Caco-2 (cell line): ENCODE measurements around the gene LRRC8C. TPM values are rescaled to one million over a fixed set of nuclear protein-coding genes. Genes with fewer than 3 reads are reported as not detected.

ENCODE experiments used
- BruUV-seq: library from RNA; stranded (reverse); fragments of 400-500 nt; replicated peaks from 2 replicates; lab custom pipeline; 2021; lab: Mats Ljungman, UMichigan
- CTCF ChIA-PET: fragments of 300-600 bp; sonication (Branson Sonifier 250); formaldehyde crosslinking; loops from one replicate; lab custom pipeline; 2022; ENCODE audit warnings: antibody characterized with exemption; lab: Charles Lee
- POLR2A ChIA-PET: fragments of 300-600 bp; sonication (Branson Sonifier 250); formaldehyde crosslinking; loops from one replicate; lab custom pipeline; 2022; ENCODE audit warnings: antibody characterized with exemption; lab: Charles Lee
- DNase-seq, 2 experiments: peaks; one replicate each; pipeline versions ENCODE4 v3.0.0 to v3.0.0-alpha.2; 2020 to 2022
- H3K27me3 ChIP-seq: replicated peaks from 2 replicates; pipeline ENCODE4 v1.6.0; 2011; ENCODE audit warnings: low read length; ENCODE audit not compliant: control insufficient read depth, insufficient read depth
- H3K36me3 ChIP-seq: 2 replicates; pipeline ENCODE4 v1.5.1; 2011; ENCODE audit warnings: low read length; ENCODE audit not compliant: control insufficient read depth, insufficient read depth
- H3K4me1 ChIP-seq: fragments of 250-450 bp; sonication (Bioruptor Pico); 2 replicates; pipeline ENCODE4 v1.5.1; 2020; ENCODE audit warnings: mild to moderate bottlenecking
- H3K4me3 ChIP-seq: 2 replicates; pipeline ENCODE4 v1.5.1; 2011; ENCODE audit warnings: low read depth, mild to moderate bottlenecking, control low read depth, low read length
- H3K9me3 ChIP-seq: fragments of 250-450 bp; sonication (Bioruptor Pico); 2 replicates; pipeline ENCODE4 v1.5.1; 2020; ENCODE audit warnings: mild to moderate bottlenecking, moderate library complexity
- H3K27ac Mint-ChIP-seq: one replicate; pipeline ENCODE4 v1.8.0; 2022; ENCODE audit warnings: mixed read lengths; ENCODE audit not compliant: unreplicated experiment
- H3K27me3 Mint-ChIP-seq: one replicate; pipeline ENCODE4 v1.8.0; 2022; ENCODE audit warnings: mixed read lengths; ENCODE audit not compliant: insufficient read depth, unreplicated experiment
- H3K36me3 Mint-ChIP-seq: one replicate; pipeline ENCODE4 v1.8.0; 2022; ENCODE audit warnings: mild to moderate bottlenecking, mixed read lengths; ENCODE audit not compliant: insufficient read depth, unreplicated experiment
- H3K4me1 Mint-ChIP-seq: one replicate; pipeline ENCODE4 v1.8.0; 2022; ENCODE audit warnings: low read depth, mixed read lengths; ENCODE audit not compliant: unreplicated experiment
- H3K4me3 Mint-ChIP-seq: one replicate; pipeline ENCODE4 v1.8.0; 2022; ENCODE audit warnings: mild to moderate bottlenecking, moderate library complexity, mixed read lengths; ENCODE audit not compliant: unreplicated experiment
- H3K9me3 Mint-ChIP-seq: one replicate; pipeline ENCODE4 v1.8.0; 2022; ENCODE audit warnings: mixed read lengths; ENCODE audit not compliant: unreplicated experiment
- CTCF ChIP-seq, 2 experiments: fragments of 200-600 bp in 1 of 2; IDR thresholded peaks; 1 replicate in 1 of 2; 2 replicates in 1 of 2; pipeline versions ENCODE4 v1.5.1 to v1.8.0; 2011 to 2022; ENCODE audit warnings: antibody characterized with exemption in 1 of 2, control low read depth in 1 of 2, inconsistent platforms in 1 of 2, low read depth in 1 of 2, low read length in 1 of 2, mild to moderate bottlenecking in 1 of 2, moderate library complexity in 1 of 2; ENCODE audit not compliant: insufficient read depth in 1 of 2, severe bottlenecking in 1 of 2, unreplicated experiment in 1 of 2
- intact Hi-C: fragments of 100-400 bp; cut with micrococcal nuclease; formaldehyde crosslinking; loops from one replicate; pipeline ENCODE4 v1.10.0; 2022; ENCODE audit not compliant: unreplicated experiment
- total RNA-seq: library from RNA; stranded (reverse); gene quantifications from 2 replicates; pipeline ENCODE4 v1.2.3, GENCODE V29; 2022

LRRC8C gene
- total RNA-seq, 1 experiment from 2014 or later, result 0.11 TPM

GRCh38 chr1:89600451-89601224 is 32.3 kb upstream of the LRRC8C start:
- no peaks in the 10 kb centered on the region for H3K9me3 Mint-ChIP-seq
- H3K4me3 Mint-ChIP-seq, result no peak overlapping the region
- POLR2A ChIA-PET, result no interaction called here
- BruUV-seq, result no TSS peak
- H3K27ac Mint-ChIP-seq, result no peak overlapping the region
- CTCF ChIA-PET, result no interaction called here
- Histone ChIP-seq H3K36me3 (no peaks in the 10 kb centered on the region), H3K9me3 (no peaks in the 10 kb centered on the region), H3K27me3 (no peaks in the 10 kb centered on the region), H3K4me3 (no peak overlapping the region), H3K4me1 (no peaks in the 10 kb centered on the region)
- intact Hi-C loops, result no loop called here
- H3K27me3 Mint-ChIP-seq, result no peaks in the 10 kb centered on the region
- peaks cover 5% of the 10 kb centered on the region for H3K36me3 Mint-ChIP-seq
- DNase-seq, result no peak
- no peaks in the 10 kb centered on the region for H3K4me1 Mint-ChIP-seq
- no peak for TF ChIP-seq CTCF (IDR thresholded peaks at IDR 0.05; ENCODE audit: insufficient read depth in 1 of 2, low read depth in 1 of 2, low read length in 1 of 2, severe bottlenecking in 1 of 2, unreplicated experiment in 1 of 2)

- Mint-ChIP-seq H3K4me3 (no peak overlapping the region), H3K9me3 (no peaks in the 10 kb centered on the region), H3K36me3 (peaks cover 5% of the 10 kb centered on the region), H3K27me3 (no peaks in the 10 kb centered on the region), H3K4me1 (no peaks in the 10 kb centered on the region), H3K27ac (no peak overlapping the region)
- TF ChIP-seq CTCF (IDR thresholded peaks at IDR 0.05; ENCODE audit: insufficient read depth in 1 of 2, low read depth in 1 of 2, low read length in 1 of 2, severe bottlenecking in 1 of 2, unreplicated experiment in 1 of 2), result no peak
- no peak for DNase-seq
- intact Hi-C loops, result no loop called here
- ChIA-PET POLR2A (no interaction called here), CTCF (no interaction called here)
- BruUV-seq, result no TSS peak
- H3K4me3 ChIP-seq, result no peak overlapping the region
- H3K4me1 ChIP-seq, result no peaks in the 10 kb centered on the region
- H3K9me3 ChIP-seq, result no peaks in the 10 kb centered on the region
- H3K36me3 ChIP-seq, result no peaks in the 10 kb centered on the region
- H3K27me3 ChIP-seq, result no peaks in the 10 kb centered on the region
These were observed 30.0 kb upstream of the LRRC8C start for GRCh38 chr1:89602871-89603404.

- no peaks in the 10 kb centered on the region for H3K27me3 Mint-ChIP-seq
- no peak for DNase-seq
- no TSS peak for BruUV-seq
- H3K4me1 ChIP-seq, result no peaks in the 10 kb centered on the region
- no peaks in the 10 kb centered on the region for H3K4me1 Mint-ChIP-seq
- peaks cover 5% of the 10 kb centered on the region for H3K36me3 Mint-ChIP-seq
- ChIA-PET CTCF (no interaction called here), POLR2A (no interaction called here)
- H3K9me3 ChIP-seq, result no peaks in the 10 kb centered on the region
- no peaks in the 10 kb centered on the region for H3K9me3 Mint-ChIP-seq
- TF ChIP-seq CTCF (IDR thresholded peaks at IDR 0.05; ENCODE audit: insufficient read depth in 1 of 2, low read depth in 1 of 2, low read length in 1 of 2, severe bottlenecking in 1 of 2, unreplicated experiment in 1 of 2), result no peak
- H3K4me3 Mint-ChIP-seq, result no peak overlapping the region
- H3K4me3 ChIP-seq, result no peak overlapping the region
- no peaks in the 10 kb centered on the region for H3K36me3 ChIP-seq
- no peak overlapping the region for H3K27ac Mint-ChIP-seq
- intact Hi-C loops, result no loop called here
- no peaks in the 10 kb centered on the region for H3K27me3 ChIP-seq
These were observed 29.1 kb upstream of the LRRC8C start for GRCh38 chr1:89603651-89604413.
